A673 (cell line): Measurements from ENCODE around the gene LONP2.

ENCODE experiments used
- EZH2 ChIP-seq: fragments of 200-600 bp; sonication (generic); IDR thresholded peaks from 2 replicates; pipeline ENCODE4 v1.6.1; 2017; ENCODE audit warnings: borderline replicate concordance, low read depth, mild to moderate bottlenecking, mixed read lengths, antibody characterized with exemption, low read length; ENCODE audit not compliant: poor library complexity, severe bottlenecking
- TF ChIP-seq, protein P1 (sequence below): fragments of 300-800, 200-600 bp; sonication (generic); conservative IDR thresholded peaks from 2 replicates; pipeline ENCODE4 v1.5.1; 2017; ENCODE audit warnings: low read depth, mild to moderate bottlenecking, antibody characterized with exemption, low read length, moderate library complexity, mixed read lengths

DNA sequence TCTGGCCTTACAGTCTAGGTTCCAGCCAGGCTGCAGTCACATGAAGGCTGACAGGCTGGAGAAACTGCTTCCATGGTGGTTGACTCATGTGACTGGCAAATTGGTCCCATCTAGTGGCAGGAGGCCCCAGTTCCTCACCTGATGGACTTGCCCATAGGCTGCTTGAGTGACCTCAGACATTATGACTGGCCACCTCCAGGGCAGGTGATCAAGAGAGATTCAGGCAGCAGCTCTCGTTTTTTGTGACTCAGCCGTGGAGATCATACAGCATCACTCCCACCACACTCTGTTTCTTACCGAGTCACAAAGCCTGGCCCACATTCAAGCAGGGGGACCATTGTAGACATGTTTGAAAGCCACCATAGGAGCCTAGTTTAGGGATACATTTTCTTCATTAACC, 106.6 kb downstream of the LONP2 start:
- no peak for TF ChIP-seq EZH2
- TF ChIP-seq, protein P1, sequence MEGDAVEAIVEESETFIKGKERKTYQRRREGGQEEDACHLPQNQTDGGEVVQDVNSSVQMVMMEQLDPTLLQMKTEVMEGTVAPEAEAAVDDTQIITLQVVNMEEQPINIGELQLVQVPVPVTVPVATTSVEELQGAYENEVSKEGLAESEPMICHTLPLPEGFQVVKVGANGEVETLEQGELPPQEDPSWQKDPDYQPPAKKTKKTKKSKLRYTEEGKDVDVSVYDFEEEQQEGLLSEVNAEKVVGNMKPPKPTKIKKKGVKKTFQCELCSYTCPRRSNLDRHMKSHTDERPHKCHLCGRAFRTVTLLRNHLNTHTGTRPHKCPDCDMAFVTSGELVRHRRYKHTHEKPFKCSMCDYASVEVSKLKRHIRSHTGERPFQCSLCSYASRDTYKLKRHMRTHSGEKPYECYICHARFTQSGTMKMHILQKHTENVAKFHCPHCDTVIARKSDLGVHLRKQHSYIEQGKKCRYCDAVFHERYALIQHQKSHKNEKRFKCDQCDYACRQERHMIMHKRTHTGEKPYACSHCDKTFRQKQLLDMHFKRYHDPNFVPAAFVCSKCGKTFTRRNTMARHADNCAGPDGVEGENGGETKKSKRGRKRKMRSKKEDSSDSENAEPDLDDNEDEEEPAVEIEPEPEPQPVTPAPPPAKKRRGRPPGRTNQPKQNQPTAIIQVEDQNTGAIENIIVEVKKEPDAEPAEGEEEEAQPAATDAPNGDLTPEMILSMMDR = no peak
